HG03457 (cell line): ENCODE measurements around the gene TAF3.

Experiments
- ATAC-seq: cut with Tn5 transposase; IDR thresholded peaks from one replicate; pipeline ENCODE4 v1.9.1; 2021; ENCODE audit warnings: moderate number of reproducible peaks; ENCODE audit not compliant: unreplicated experiment

TAF3 gene

GRCh38 chr10:8054494-8055407 lies 236.4 kb downstream of the TAF3 start, which contains the start of gene GATA3:
Gene GATA3 (plus strand): TSS chr10:8054688. CDS start chr10:8055656, 968 bp downstream.
- ATAC-seq: peak; percentile 34

DNA sequence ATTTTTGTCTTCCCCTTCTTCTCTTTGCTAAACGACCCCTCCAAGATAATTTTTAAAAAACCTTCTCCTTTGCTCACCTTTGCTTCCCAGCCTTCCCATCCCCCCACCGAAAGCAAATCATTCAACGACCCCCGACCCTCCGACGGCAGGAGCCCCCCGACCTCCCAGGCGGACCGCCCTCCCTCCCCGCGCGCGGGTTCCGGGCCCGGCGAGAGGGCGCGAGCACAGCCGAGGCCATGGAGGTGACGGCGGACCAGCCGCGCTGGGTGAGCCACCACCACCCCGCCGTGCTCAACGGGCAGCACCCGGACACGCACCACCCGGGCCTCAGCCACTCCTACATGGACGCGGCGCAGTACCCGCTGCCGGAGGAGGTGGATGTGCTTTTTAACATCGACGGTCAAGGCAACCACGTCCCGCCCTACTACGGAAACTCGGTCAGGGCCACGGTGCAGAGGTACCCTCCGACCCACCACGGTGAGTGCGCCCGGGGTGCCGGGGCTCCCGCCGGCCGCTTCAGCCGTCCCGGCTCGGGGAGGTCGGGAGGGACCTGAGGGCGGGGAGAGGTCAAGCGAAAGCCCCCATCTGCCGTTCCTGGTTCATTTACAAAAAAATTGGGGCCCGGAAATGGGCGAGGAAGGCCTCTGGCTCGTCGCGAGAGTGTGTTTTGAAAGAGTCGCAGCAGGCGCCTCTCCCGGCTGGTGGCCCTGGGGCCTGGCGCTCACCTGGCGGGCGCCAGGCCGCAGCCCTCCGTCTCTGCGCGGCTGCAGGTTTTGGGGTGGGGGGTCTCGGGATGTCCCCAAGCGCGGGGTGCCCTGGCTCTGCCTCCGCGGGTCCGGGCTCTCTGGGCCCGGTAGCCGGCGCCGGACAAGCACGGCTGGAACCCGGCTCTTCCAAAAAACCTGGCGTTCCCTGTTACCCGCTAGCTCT lies 237.4 kb downstream of the TAF3 start:
- no peak for ATAC-seq

GRCh38 chr10:8056378-8056777 lies 238.1 kb downstream of the TAF3 start:
- no peak for ATAC-seq

DNA sequence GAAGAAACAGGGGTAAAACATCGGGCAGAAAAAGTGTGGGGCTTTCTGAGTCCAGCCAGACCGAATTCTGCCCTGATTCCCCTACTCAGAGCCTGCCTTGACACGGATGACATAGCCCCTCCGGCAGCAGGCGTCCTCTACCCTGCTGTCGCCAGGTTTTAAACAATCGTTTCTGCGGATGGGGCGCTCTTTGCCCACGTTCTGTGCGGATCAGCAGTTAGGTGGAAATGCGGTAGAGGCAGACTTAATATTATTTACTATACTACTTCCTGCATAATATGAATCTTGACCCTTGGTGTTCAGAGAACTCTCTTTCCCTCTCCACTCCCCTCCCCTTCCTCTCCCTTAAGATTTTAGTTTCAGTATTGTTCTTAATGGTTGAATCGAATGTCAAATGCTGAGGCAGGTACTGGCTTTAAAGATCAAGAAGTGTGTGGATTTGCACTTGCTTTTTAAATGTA lies 238.6 kb downstream of the TAF3 start:
- peak; percentile 27 for ATAC-seq

DNA sequence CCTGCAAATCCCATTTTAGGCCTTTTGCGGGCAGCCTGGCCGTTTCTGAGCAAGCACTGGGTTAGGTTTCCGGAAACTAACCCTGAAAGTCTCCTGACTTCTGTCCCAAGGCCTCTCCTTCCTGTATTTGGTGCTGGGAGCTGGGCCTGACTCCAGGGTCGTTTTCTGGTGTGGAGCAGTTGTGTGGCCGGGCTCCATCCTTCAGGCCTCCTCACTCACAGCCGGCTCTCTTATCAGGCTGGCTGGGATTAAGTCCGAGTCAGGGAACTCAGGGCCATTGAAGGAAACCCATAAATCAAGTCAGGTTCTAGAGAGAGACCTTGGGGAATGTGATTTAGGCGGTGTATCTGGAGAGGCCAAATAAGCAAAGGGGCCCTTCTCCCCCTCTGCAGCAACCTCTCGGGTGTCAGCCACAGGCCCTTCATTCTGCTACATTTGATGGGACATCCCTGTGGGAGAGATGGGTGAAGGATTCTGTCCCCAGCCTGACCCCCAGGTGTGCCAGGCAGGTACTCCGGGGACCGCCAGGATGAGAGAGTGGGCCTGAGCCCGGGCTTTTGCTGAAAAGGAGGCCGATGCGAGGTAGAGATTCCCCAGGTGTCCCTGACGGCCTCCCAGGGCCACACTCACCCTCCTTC lies 239.4 kb downstream of the TAF3 start:
- no peak for ATAC-seq

DNA sequence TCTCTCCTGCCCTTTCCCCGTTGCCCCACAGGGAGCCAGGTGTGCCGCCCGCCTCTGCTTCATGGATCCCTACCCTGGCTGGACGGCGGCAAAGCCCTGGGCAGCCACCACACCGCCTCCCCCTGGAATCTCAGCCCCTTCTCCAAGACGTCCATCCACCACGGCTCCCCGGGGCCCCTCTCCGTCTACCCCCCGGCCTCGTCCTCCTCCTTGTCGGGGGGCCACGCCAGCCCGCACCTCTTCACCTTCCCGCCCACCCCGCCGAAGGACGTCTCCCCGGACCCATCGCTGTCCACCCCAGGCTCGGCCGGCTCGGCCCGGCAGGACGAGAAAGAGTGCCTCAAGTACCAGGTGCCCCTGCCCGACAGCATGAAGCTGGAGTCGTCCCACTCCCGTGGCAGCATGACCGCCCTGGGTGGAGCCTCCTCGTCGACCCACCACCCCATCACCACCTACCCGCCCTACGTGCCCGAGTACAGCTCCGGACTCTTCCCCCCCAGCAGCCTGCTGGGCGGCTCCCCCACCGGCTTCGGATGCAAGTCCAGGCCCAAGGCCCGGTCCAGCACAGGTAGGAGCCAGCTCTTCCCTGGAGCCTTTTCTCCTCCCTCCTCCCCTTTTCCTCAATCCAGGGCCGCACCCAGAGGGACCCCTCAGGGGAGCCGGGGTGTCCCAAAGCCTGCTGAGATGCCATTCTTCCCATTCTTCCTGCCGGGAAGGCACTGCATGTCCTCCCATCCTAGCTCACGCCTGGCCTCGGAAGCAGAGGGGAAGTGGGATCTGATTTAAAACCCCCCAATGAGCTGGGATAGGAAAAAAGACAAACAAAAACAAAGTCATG lies 240.2 kb downstream of the TAF3 start:
- ATAC-seq: no peak

GRCh38 chr10:8059191-8059936 lies 241.1 kb downstream of the TAF3 start:
- no peak for ATAC-seq

- peak; percentile 43 for ATAC-seq
These were observed 241.9 kb downstream of the TAF3 start for GRCh38 chr10:8060010-8060703.

DNA sequence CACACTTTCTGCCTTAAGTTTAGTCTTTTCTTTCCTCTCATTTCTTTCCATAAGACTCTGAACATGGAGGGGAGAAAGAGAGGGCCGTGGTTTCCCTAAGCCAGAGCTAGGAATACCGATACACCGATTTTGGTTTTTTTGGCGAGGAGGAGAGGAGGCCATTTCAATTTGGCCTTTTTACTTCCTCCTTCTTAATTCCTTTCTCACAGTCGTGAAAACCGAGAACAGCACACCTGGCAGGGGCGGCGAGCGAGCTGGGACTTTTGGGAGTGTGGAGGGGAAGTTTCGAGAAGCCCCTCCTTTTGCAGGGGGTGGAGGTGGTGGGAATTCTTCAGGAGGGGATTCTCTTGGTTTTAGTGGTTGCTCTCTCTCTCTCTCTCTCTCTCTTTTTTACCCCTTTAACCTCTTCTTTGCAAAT lies 242.4 kb downstream of the TAF3 start:
- ATAC-seq: no peak

GRCh38 chr10:8061274-8062211 lies 243.2 kb downstream of the TAF3 start:
- ATAC-seq: no peak

DNA sequence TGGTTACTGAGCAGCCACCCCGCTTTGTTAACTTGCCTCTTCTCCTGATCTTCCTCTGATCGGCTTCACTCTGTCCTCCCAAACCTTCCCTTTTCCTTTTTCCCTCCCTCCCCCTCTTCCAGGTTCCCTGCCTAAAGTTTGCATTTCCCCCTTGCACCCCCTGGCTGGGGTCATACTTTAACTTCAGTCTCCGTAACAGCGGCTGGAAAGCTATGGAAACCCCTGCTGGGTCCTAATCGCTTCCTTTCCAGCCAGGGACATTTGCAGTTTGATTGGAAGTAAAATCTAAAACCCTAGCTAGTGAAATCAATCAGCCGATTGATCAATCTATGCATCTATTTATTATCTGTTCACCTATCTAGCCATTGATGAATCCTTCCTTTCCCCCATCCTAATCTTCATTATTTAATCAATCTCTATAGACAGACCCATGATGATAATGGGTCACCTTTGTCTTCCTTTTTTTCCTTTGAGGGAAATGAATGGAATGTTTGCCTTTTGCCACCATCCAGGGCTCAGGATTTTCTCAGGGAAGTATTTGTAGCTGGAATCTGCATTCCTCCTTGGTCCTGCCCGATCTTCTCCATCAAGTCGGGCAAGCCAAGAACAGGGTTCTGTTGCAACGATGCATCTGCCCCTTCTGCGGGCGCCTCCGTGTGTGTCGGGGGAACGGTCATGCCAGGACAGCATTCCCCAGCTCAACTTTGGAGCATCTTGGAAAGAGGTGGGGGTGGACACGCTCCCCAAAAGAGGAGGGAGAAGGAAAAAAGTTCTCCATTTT lies 245.0 kb downstream of the TAF3 start:
- ATAC-seq: no peak

- ATAC-seq: no peak
These were observed 245.6 kb downstream of the TAF3 start for GRCh38 chr10:8063935-8064334.

DNA sequence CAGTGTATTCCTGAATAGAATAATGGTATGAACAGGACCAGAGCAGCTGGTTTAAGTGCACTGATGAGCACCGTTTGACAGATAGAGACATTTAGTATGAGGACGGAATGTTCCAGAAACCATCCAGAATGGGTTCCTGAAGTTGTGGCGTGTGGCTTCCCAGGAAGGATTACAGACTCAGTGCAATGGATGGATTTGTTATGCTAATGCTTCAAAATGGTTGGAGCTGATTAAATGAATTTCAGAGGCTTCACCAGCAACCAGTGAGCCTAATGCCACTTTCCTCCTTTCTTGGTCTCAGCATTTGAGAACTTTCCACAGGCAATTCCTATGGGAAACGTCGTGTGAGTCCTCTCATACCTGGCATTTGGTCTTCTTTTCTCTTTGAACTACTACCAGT lies 246.1 kb downstream of the TAF3 start:
- ATAC-seq: no peak

DNA sequence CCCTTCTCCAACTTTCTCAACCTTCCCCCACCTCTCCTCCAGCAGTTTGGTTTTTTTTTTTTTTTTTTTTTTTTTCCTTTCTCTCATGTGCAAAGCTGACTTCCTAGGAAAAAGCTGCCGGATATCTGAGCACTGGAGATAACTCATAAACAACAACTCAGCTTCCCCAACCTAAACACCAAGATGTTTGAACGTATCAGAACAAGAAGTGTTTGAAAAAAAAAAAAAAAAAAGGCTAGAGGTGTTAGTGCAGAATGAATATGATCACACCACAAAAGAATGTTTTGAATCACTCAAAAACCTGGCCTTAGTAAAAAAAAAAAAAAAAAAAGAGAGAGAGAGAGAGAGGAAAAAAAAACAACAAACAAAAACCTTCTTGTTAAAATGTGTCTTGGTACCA lies 247.3 kb downstream of the TAF3 start:
- ATAC-seq: no peak

- ATAC-seq: no peak
These were observed 247.8 kb downstream of the TAF3 start for GRCh38 chr10:8066124-8066523.
